Panc1 (cell line): Measurements from ENCODE around the gene MYO1H.
"Not testable (repeated sequence)": the region's sequence is repeated elsewhere in the genome, so short reads cannot be mapped to it uniquely, and the experiment has no call there.

ENCODE experiments used
- POLR2AphosphoS5 ChIP-seq: IDR thresholded peaks from 2 replicates; pipeline ENCODE4 v1.6.1; 2012; ENCODE audit warnings: mild to moderate bottlenecking, low read depth, low read length, moderate library complexity
- SIN3A ChIP-seq: IDR thresholded peaks from 2 replicates; pipeline ENCODE4 v1.6.1; 2012; ENCODE audit warnings: low read depth, mild to moderate bottlenecking, low read length, moderate library complexity, borderline replicate concordance; ENCODE audit not compliant: insufficient read depth
- TCF7L2 ChIP-seq: IDR thresholded peaks from 2 replicates; pipeline ENCODE4 v1.6.1; 2011; ENCODE audit warnings: mild to moderate bottlenecking, low read depth, low read length, inconsistent platforms
- TF ChIP-seq, protein P1 (sequence below): fragments of 450-650 bp; IDR thresholded peaks from 2 replicates; pipeline ENCODE4 v1.5.1; 2017; ENCODE audit warnings: mild to moderate bottlenecking
- TF ChIP-seq, protein P2 (sequence below), 2 experiments: IDR thresholded peaks; 2 replicates each; pipeline ENCODE4 v1.6.1; 2011 to 2012; ENCODE audit warnings: low read depth in 2 of 2, control low read depth in 1 of 2, low read length in 1 of 2, mild to moderate bottlenecking in 1 of 2, moderate library complexity in 1 of 2; ENCODE audit not compliant: insufficient read depth in 1 of 2

DNA sequence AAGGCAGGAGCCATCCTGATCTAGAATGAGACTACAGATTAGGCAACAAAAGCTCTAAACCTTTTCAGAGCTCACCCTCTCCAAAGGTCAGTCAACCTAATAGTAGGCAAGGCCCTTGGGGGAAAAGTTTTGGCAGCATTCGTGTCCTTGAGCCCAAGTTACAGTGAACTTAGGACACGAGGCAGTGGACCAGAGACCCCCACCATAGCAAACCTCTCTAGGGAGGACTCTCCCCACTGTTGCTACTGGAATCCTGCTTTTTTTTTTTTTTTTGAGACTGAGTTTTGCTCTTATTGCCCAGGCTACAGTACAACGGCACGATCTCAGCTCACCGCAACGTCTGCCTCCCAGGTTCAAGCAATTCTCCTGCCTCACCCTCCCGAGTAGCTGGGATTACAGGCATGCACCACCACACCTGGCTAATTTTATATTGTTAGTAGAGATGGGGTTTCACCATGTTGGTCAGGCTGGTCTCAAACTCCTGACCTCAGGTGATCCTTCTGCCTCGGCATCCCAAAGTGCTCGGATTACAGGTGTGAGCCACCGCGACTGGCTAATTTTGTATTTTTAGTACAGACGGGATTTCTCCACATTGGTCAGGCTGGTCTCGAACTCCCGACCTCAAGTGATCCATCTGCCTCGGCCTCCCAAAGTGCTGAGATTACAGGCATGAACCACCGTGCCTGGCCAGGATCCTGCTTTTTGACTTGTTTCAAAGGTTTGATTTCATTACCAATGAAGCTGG is 126.0 kb downstream of the MYO1H start:
- TF ChIP-seq, protein P1, sequence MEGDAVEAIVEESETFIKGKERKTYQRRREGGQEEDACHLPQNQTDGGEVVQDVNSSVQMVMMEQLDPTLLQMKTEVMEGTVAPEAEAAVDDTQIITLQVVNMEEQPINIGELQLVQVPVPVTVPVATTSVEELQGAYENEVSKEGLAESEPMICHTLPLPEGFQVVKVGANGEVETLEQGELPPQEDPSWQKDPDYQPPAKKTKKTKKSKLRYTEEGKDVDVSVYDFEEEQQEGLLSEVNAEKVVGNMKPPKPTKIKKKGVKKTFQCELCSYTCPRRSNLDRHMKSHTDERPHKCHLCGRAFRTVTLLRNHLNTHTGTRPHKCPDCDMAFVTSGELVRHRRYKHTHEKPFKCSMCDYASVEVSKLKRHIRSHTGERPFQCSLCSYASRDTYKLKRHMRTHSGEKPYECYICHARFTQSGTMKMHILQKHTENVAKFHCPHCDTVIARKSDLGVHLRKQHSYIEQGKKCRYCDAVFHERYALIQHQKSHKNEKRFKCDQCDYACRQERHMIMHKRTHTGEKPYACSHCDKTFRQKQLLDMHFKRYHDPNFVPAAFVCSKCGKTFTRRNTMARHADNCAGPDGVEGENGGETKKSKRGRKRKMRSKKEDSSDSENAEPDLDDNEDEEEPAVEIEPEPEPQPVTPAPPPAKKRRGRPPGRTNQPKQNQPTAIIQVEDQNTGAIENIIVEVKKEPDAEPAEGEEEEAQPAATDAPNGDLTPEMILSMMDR = not testable (repeated sequence)
- TF ChIP-seq POLR2AphosphoS5, TCF7L2, SIN3A: not testable (repeated sequence)
- TF ChIP-seq, protein P2, sequence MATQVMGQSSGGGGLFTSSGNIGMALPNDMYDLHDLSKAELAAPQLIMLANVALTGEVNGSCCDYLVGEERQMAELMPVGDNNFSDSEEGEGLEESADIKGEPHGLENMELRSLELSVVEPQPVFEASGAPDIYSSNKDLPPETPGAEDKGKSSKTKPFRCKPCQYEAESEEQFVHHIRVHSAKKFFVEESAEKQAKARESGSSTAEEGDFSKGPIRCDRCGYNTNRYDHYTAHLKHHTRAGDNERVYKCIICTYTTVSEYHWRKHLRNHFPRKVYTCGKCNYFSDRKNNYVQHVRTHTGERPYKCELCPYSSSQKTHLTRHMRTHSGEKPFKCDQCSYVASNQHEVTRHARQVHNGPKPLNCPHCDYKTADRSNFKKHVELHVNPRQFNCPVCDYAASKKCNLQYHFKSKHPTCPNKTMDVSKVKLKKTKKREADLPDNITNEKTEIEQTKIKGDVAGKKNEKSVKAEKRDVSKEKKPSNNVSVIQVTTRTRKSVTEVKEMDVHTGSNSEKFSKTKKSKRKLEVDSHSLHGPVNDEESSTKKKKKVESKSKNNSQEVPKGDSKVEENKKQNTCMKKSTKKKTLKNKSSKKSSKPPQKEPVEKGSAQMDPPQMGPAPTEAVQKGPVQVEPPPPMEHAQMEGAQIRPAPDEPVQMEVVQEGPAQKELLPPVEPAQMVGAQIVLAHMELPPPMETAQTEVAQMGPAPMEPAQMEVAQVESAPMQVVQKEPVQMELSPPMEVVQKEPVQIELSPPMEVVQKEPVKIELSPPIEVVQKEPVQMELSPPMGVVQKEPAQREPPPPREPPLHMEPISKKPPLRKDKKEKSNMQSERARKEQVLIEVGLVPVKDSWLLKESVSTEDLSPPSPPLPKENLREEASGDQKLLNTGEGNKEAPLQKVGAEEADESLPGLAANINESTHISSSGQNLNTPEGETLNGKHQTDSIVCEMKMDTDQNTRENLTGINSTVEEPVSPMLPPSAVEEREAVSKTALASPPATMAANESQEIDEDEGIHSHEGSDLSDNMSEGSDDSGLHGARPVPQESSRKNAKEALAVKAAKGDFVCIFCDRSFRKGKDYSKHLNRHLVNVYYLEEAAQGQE (IDR thresholded peaks at IDR 0.05; ENCODE audit: insufficient read depth in 1 of 2, low read depth in 2 of 2, low read length in 1 of 2) = not testable (repeated sequence)
